T-helper 9 cell (primary cell): ENCODE data around the gene FBXO36.

Experiments
- DNase-seq: peaks from one replicate; pipeline ENCODE4 v3.0.0-alpha.2; 2020

Gene FBXO36

GRCh38 chr2:230053753-230054478 is 131.6 kb downstream of the FBXO36 start:
- no peak for DNase-seq

GRCh38 chr2:230060672-230061293 is 138.5 kb downstream of the FBXO36 start:
- no peak for DNase-seq
